ENCODE data around the gene SVOPL. TPM values are rescaled to one million over a fixed set of nuclear protein-coding genes. Genes with fewer than 3 reads are reported as not detected.

Gene SVOPL
- total RNA-seq, 1 donor from 2014 or later: not detected

- H3K27ac Mint-ChIP-seq: no peak overlapping the region
- no peak for TF ChIP-seq CTCF (conservative IDR thresholded peaks at IDR 0.05)
- H3K36me3 Mint-ChIP-seq: peaks cover 53% of the 10 kb centered on the region
- no peak for DNase-seq (ENCODE audit: extremely low spot score, unreplicated experiment)
- H3K4me3 Mint-ChIP-seq: no peak overlapping the region
- H3K4me1 Mint-ChIP-seq (ENCODE audit: unreplicated experiment): no peaks in the 10 kb centered on the region
- no peaks in the 10 kb centered on the region for H3K27me3 Mint-ChIP-seq
- H3K9me3 Mint-ChIP-seq: peaks cover 2% of the 10 kb centered on the region
Observed at GRCh38 chr7:138570715-138571114, 130.4 kb downstream of the SVOPL start.

- DNase-seq (ENCODE audit: extremely low spot score, unreplicated experiment): no peak
- Mint-ChIP-seq H3K4me3 (no peak overlapping the region), H3K9me3 (peaks cover 15% of the 10 kb centered on the region), H3K36me3 (peaks cover 63% of the 10 kb centered on the region), H3K27ac (no peak overlapping the region), H3K27me3 (no peaks in the 10 kb centered on the region), H3K4me1 (ENCODE audit: unreplicated experiment) (peaks cover 5% of the 10 kb centered on the region)
- TF ChIP-seq CTCF (conservative IDR thresholded peaks at IDR 0.05): no peak
Observed at GRCh38 chr7:138569418-138569817, 131.7 kb downstream of the SVOPL start.

- Mint-ChIP-seq H3K27ac (no peak overlapping the region), H3K36me3 (peaks cover 65% of the 10 kb centered on the region), H3K4me3 (no peak overlapping the region), H3K27me3 (no peaks in the 10 kb centered on the region), H3K4me1 (ENCODE audit: unreplicated experiment) (peaks cover 9% of the 10 kb centered on the region), H3K9me3 (peaks cover 19% of the 10 kb centered on the region)
- no peak for DNase-seq (ENCODE audit: extremely low spot score, unreplicated experiment)
- no peak for TF ChIP-seq CTCF (conservative IDR thresholded peaks at IDR 0.05)
Observed at GRCh38 chr7:138568655-138569054, 132.5 kb downstream of the SVOPL start.

GRCh38 chr7:138565451-138566114, 135.6 kb downstream of the SVOPL start:
- Mint-ChIP-seq H3K4me1 (ENCODE audit: unreplicated experiment) (peaks cover 9% of the 10 kb centered on the region), H3K9me3 (peaks cover 31% of the 10 kb centered on the region), H3K36me3 (peaks cover 72% of the 10 kb centered on the region), H3K4me3 (no peak overlapping the region), H3K27me3 (no peaks in the 10 kb centered on the region), H3K27ac (peak overlapping the region; percentile 96)
- DNase-seq (ENCODE audit: extremely low spot score, unreplicated experiment): no peak
- no peak for TF ChIP-seq CTCF (conservative IDR thresholded peaks at IDR 0.05)

GRCh38 chr7:138565071-138565450, 136.1 kb downstream of the SVOPL start:
- Mint-ChIP-seq H3K27me3 (no peaks in the 10 kb centered on the region), H3K4me1 (ENCODE audit: unreplicated experiment) (peaks cover 9% of the 10 kb centered on the region), H3K9me3 (peaks cover 31% of the 10 kb centered on the region), H3K27ac (peak overlapping the region; percentile 96), H3K4me3 (peak overlapping the region; percentile 68), H3K36me3 (peaks cover 72% of the 10 kb centered on the region)
- no peak for DNase-seq (ENCODE audit: extremely low spot score, unreplicated experiment)
- TF ChIP-seq CTCF (conservative IDR thresholded peaks at IDR 0.05): no peak

Data from type B pancreatic cell (in vitro differentiated cells).